ENCODE results near the gene S100A9. TPM values are rescaled to one million over a fixed set of nuclear protein-coding genes. Genes with fewer than 3 reads are reported as not detected.

S100A9 gene
- total RNA-seq, 1 donor from 2014 or later, result 418 TPM

DNA sequence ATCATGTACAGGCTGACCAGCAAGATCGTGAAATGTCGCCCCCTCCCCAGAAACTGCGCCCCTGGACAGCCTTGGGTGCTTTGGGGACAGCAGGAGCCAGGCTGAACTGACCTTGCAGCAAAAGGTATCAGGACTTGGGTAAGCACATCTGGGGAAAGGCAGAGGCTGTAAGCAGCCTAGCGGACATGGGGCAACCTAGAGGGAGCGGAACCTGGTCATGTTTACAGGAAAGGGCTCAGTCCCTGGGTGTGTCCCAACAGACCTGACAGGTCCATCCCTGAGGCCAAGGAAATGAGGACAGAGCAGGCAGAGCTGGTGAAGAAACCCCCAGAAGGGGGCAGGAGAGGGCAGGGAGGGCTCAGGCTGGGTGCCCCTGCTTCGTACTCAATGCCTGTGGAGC is 36.3 kb downstream of the S100A9 start:
- no peaks in the 10 kb centered on the region for H3K36me3 ChIP-seq
- intact Hi-C loops (cut with DNase I), result no loop called here
- no peak overlapping the region for H3K27ac ChIP-seq
- no peaks in the 10 kb centered on the region for H3K27me3 ChIP-seq
- no peaks in the 10 kb centered on the region for H3K4me1 ChIP-seq
- H3K4me3 ChIP-seq, result no peak overlapping the region
- ATAC-seq, result peak; percentile 43
- no peaks in the 10 kb centered on the region for H3K9me3 ChIP-seq
- TF ChIP-seq, protein P1, sequence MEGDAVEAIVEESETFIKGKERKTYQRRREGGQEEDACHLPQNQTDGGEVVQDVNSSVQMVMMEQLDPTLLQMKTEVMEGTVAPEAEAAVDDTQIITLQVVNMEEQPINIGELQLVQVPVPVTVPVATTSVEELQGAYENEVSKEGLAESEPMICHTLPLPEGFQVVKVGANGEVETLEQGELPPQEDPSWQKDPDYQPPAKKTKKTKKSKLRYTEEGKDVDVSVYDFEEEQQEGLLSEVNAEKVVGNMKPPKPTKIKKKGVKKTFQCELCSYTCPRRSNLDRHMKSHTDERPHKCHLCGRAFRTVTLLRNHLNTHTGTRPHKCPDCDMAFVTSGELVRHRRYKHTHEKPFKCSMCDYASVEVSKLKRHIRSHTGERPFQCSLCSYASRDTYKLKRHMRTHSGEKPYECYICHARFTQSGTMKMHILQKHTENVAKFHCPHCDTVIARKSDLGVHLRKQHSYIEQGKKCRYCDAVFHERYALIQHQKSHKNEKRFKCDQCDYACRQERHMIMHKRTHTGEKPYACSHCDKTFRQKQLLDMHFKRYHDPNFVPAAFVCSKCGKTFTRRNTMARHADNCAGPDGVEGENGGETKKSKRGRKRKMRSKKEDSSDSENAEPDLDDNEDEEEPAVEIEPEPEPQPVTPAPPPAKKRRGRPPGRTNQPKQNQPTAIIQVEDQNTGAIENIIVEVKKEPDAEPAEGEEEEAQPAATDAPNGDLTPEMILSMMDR (IDR thresholded peaks at IDR 0.05), result no peak
- no peak for DNase-seq

DNA sequence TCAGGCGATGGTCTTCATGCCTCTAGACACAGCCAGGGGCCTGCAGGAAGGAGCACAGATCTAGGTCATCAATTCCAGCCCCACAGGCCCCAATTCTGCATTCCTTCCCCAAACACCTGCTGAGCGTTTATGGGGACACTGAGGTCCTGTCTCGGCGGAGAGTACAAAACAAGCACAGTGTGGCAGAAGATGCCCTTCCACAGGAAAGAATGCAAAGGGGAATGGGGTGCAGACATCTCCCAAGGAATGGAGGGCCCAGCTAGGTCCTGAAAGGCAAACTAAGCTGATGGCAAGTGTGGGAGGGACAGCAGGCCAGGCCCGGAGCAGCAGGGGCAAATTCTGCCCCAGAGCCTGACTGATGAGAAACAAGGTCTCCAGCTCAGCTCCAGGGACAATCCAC is 36.7 kb downstream of the S100A9 start:
- Histone ChIP-seq H3K27me3 (no peaks in the 10 kb centered on the region), H3K36me3 (no peaks in the 10 kb centered on the region), H3K4me3 (no peak overlapping the region), H3K4me1 (no peaks in the 10 kb centered on the region), H3K27ac (no peak overlapping the region), H3K9me3 (no peaks in the 10 kb centered on the region)
- TF ChIP-seq, protein P1 (IDR thresholded peaks at IDR 0.05), result no peak
- no peak for ATAC-seq
- intact Hi-C loops (cut with DNase I), result no loop called here
- DNase-seq, result no peak

DNA sequence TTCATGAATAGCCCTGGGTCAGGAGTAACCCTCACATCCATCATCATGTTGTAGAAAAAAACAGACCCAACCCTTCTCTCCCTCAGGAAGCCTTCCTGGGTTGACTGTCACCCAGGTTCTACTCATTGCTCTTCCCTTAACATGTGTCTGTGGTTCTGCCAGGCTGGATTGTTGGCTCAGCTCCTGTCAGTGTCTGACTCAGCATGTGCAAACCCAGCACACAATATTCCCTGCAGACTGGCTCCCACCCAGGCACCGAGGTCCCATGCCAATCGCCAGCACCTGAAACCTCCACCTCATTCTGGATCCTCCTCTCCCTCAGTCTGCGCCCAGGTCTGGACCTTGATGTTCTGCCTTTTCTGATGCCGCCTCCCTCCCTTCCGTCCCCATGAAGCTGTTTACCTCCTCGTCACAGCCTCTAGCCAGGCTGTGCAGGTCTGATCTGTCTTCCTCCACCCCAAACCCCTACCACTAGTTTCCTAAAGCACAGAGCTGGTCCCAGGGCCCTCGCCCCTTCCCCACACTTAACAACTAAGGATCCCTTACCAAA is 37.6 kb downstream of the S100A9 start:
- H3K36me3 ChIP-seq, result no peaks in the 10 kb centered on the region
- intact Hi-C loops (cut with DNase I), result no loop called here
- H3K4me1 ChIP-seq, result no peaks in the 10 kb centered on the region
- DNase-seq, result no peak
- H3K4me3 ChIP-seq, result no peak overlapping the region
- no peaks in the 10 kb centered on the region for H3K9me3 ChIP-seq
- ATAC-seq, result no peak
- H3K27me3 ChIP-seq, result no peaks in the 10 kb centered on the region
- TF ChIP-seq, protein P1 (IDR thresholded peaks at IDR 0.05), result no peak
- H3K27ac ChIP-seq, result no peak overlapping the region

DNA sequence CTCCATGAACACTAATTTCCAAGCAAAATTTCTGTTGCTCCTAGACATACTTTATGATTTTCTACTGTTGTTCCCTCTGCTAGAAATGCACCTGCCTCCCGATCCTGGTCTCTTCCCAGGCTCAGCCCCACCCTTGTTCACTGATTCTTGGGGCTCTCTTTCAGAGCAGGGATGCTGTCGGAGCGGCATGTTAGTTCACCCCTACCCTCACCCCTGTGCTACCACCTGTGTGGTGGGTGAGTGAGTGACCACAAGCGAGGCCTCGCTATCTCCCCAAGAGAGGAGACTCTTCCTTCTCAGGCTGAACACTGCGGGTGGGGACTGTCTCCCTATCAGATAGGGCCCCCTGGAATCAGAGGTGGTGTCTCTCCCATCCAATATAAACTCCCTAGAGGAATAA is 38.1 kb downstream of the S100A9 start:
- no peak for ATAC-seq
- H3K36me3 ChIP-seq, result no peaks in the 10 kb centered on the region
- no peak overlapping the region for H3K27ac ChIP-seq
- H3K27me3 ChIP-seq, result no peaks in the 10 kb centered on the region
- H3K4me1 ChIP-seq, result no peaks in the 10 kb centered on the region
- no peak overlapping the region for H3K4me3 ChIP-seq
- H3K9me3 ChIP-seq, result no peaks in the 10 kb centered on the region
- intact Hi-C loops (cut with DNase I), result no loop called here
- DNase-seq, result no peak
- TF ChIP-seq, protein P1 (IDR thresholded peaks at IDR 0.05), result no peak

DNA sequence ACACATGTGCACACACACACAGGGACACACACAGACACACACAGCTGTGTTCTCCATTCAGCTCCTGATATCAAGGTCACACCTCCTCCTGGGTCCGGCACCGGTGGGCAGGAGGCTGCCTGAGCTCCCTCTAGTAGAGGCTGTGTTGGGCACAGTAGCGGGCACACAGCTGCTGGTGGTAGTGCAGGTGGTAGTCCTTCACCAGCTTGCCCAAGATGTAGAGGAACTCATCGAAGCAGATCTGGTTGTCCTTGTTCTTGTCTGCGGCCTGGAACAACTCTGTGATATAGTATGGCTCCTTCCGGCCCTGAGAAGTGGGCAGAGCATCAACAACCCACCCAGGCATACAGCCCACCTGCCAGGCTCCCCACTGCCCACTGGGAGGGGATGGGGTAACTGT is 38.8 kb downstream of the S100A9 start:
- Histone ChIP-seq H3K36me3 (no peaks in the 10 kb centered on the region), H3K27me3 (no peaks in the 10 kb centered on the region), H3K4me1 (no peaks in the 10 kb centered on the region), H3K4me3 (no peak overlapping the region), H3K27ac (no peak overlapping the region), H3K9me3 (no peaks in the 10 kb centered on the region)
- DNase-seq (no peak), ATAC-seq (no peak)
- TF ChIP-seq, protein P1 (IDR thresholded peaks at IDR 0.05), result no peak
- intact Hi-C loops (cut with DNase I), result no loop called here
